GM19239 (cell line): Measurements from ENCODE around the gene PSMD1.
"Not testable (repeated sequence)": the region's sequence is repeated elsewhere in the genome, so short reads cannot be mapped to it uniquely, and the experiment has no call there.

Experiments
- DNase-seq: peaks from one replicate; pipeline ENCODE4 v3.0.0; 2011; ENCODE audit warnings: low spot score; ENCODE audit not compliant: insufficient read length
- FAIRE-seq: peaks from 2 replicates; lab custom pipeline; 2011; peaks lifted over from hg19 to GRCh38; lab: Jason Lieb, UNC

PSMD1 gene

GRCh38 chr2:231056453-231057416 lies at the start of gene PSMD1:
TSS of gene PSMD1 (plus strand) at chr2:231056867. CDS start at chr2:231057026, 159 bp downstream.
- FAIRE-seq (peak; percentile 99), DNase-seq (peak; percentile 88)

DNA sequence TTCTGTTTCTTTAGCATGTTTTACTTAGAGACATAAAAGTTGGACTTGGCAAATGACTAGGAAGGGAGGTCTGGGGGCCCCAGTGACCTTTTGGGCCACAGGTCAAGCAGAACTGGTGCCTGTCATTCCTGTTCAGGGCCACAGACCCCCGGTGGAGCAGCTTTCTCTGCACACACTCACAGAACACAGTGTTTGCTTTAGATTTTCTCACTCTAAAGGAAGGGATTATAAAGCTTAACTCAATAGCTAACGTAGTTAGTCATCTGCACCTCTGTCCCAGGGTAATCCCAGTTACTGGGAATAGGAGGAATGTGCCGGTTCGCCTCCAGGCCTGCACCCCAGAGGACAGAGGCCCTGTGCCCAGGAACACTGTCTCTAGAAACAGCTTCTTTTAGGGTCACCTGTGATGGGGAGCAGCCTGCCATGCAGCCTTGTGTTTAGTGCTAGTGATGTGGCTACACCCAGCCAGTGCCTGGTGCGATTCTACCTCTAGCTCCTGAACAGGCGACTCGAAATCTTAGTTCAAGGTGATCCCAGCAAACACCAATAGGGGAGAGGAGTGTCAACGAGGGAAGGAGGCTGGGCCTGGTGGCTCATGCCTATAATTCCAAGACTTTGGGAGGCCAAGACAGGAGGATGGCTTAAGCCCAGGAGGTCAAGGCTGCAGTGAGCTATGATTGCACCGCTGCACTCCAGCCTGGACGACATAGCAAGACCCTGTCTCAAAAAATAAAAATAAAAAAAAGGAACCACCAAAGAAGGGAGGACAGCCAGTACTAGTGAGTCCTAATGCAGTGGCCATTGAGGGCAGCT lies 49.2 kb upstream of the PSMD1 start:
- FAIRE-seq (no peak), DNase-seq (no peak)

GRCh38 chr2:231008131-231008530 lies 48.5 kb upstream of the PSMD1 start:
- DNase-seq (no peak), FAIRE-seq (no peak)

GRCh38 chr2:231009236-231009919 lies 47.3 kb upstream of the PSMD1 start:
- no peak for DNase-seq
- no peak for FAIRE-seq

DNA sequence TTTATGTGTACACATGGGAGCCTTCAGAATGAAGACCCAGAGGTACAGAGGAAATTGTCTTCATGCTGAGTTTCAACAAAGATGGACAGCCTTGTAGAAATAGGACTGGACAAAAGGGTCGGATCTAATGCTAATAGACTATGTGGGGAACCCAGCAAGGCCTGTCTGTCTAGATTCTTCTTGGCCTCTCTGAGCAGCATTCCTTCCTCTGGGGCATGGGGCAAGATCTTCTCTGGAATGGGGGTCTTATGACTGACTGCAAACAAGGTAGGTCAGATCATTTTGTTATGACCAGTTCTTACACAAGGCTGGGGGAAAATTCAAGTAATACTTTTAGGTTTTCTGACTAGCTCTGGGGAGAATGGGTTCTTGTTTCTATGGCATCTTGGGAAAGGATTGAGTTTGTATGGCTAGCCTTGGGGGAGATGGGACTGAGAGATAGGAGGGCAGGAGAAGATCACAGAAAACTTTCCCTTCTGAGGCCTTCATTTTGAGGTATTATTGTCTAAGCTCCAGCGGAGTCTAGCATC lies 46.4 kb upstream of the PSMD1 start:
- FAIRE-seq: no peak
- DNase-seq: no peak

DNA sequence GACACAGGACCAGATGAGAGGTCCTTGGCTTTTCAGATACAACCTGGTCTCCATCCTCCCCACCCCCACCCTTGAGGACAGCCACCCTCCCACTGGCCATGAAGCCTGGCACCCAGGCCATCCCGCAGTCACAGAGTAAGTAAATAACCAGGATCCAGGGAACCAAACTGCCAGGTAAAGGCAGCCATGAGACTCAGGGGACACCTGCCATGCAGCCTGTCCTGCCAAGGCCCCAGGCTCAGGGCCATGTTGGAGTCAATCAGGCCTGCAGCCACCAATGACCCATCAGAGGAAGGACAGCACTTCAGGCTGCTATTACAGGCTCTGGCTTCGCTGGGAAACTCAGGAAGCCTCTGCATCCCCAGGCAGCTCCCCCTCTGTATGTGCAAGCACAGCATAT lies 45.1 kb upstream of the PSMD1 start:
- FAIRE-seq: no peak
- DNase-seq: no peak

DNA sequence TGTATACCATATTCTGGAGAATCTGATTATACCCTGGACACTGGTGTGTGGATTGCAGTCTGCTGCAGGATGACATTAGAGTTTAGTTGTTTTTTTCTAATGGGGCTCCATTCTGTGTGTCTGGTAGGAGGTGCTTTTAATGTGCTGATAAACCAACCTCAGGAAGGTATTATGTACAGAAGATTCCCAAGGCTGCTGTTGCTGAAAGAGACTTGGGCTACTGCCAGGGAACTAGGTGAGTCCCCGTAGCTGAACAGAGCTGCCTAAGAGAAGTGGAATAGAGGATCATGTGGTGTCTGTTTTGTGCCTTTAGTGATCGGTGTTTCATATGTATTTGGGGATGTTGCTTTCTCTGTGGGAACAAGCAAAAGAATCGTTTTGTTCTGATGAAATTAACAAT lies 44.2 kb upstream of the PSMD1 start:
- DNase-seq (no peak), FAIRE-seq (no peak)

DNA sequence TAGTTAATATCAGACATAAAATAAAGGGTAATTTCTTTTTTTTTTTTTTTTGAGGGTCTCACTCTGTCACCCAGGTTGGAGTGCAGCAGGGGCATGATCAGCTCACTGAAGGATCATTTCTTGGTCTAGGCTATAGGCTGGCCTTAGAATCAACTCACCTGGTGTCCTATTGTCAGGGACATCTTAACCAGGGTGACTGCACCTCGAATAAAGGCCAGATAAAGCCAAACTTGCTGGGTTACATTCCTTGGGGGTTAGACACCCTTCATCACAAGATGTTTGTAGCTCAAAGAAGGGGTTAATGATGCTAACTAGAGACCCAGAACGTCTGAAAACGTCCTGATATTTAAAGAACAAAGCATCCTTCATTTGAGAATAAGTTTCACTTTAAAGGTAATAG lies 42.8 kb upstream of the PSMD1 start:
- DNase-seq (no peak), FAIRE-seq (no peak)

DNA sequence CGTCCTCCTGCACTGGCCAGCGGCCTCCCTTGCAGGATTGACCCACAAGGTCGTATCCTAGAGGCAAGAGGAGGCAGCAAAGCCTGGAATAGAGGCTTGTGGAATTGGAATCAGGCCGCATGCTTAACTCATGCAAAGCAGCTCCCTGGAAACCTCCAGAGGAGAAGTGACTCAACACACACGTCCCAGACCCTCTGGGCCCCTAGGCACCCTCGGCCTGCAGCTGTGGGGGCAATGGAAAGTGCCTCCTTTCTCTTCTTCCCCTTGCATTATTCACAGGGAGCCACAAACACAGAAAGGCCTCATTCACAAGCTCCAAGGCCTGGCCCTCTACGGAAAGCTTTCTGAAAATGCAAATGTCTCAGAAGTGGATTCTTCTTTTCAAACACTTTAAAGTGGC lies 41.2 kb upstream of the PSMD1 start:
- DNase-seq: no peak
- no peak for FAIRE-seq

DNA sequence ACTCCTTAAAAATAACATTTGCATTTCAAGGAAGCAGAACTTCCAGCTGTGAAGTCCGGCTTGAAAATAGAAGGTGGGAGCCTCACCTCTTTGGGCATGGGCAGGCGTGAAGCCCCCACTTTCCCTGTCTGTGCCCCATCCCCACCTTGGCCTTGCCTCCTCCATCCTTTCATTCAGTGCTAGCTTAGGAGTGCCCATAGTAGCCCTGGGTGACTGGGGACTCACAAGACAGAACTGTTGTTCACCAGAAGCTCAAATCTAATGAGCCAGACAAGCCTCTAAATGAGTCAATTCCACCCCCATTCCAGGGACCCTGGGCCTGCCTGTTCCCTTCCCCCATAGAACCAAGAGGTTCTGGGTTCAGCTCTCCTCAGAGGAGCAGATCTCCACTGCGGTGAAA lies 40.7 kb upstream of the PSMD1 start:
- FAIRE-seq: no peak
- no peak for DNase-seq

- no peak for DNase-seq
- no peak for FAIRE-seq
Observed at GRCh38 chr2:231016566-231017230, 40.0 kb upstream of the PSMD1 start.

GRCh38 chr2:231017231-231017598 lies 39.5 kb upstream of the PSMD1 start:
- DNase-seq: no peak
- no peak for FAIRE-seq

GRCh38 chr2:231018184-231018583 lies 38.5 kb upstream of the PSMD1 start:
- no peak for DNase-seq
- no peak for FAIRE-seq

DNA sequence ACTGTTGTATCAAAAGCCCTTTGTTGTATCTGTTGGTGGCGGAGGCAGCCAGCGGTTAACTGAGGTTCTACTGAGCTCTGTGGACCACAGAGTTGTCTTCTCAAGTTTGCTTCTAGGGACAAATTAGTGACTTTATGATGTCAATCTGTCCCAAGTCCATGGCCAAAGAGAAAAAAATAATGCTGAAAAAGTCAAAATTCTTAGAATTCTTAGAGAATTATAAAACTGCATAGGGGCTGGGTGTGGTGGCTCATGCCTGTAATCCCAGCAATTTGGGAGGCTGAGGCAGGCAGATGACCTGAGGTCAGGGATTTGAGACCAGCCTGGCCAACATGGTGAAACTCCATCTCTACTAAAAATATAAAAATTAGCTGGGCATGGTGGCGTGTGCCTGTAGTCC lies 31.6 kb upstream of the PSMD1 start:
- not testable (repeated sequence) for DNase-seq, FAIRE-seq

GRCh38 chr2:231028889-231029288 lies 27.8 kb upstream of the PSMD1 start:
- FAIRE-seq (no peak), DNase-seq (no peak)

DNA sequence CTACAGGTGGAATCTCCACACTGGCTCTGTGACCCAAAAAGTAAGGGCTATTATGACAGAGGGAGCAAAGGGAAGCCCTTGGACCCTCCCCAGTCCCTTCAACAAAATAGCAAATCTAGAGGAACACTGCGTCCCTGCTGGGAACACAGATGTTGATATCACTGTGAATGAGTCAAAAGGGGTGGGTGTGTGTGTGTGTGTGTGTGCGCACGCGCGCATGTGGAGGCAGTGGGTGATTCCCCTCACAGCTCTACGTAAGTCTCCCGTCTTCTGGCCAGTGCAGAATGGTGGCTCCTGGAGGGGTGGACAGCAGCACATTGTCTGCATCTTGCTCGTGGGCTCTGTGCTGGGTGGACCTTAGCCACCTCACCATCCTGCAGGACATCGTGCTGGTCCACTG lies 27.1 kb upstream of the PSMD1 start:
- no peak for DNase-seq
- no peak for FAIRE-seq

- FAIRE-seq (no peak), DNase-seq (no peak)
Observed at GRCh38 chr2:231030725-231031124, 25.9 kb upstream of the PSMD1 start.

- DNase-seq: no peak
- no peak for FAIRE-seq
Observed at GRCh38 chr2:231032575-231033140, 24.0 kb upstream of the PSMD1 start.
